GM18861 (cell line): Measurements from ENCODE around the gene RNF19B.

Experiments
- ATAC-seq: cut with Tn5 transposase; IDR thresholded peaks from one replicate; pipeline ENCODE4 v1.9.1; 2021; ENCODE audit not compliant: unreplicated experiment

The RNF19B gene

DNA sequence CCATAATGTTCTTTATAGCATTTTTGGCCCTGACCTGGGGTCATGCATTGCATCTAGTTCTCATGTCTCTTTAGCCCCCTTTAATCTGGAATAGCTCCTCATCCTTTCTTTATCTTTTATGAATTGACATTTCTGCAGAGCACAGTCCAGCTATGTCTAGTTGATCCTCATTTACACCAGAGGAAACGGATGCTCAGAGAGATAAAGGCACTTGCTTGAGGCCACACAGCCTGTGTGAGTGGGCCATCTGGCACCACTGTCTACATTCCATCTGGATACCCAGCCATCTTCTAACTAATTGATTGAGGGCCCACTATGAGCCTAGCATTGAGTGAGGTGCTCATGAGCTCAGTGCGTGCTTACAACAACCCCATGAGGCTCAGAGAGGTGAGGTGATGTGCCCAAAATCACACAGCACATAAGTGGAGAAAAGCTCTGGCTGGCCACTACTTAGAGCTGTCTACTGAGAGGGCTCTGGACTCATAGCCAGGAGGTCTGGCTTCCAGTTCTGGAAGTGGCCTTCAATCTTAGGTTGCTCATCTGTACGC is 74.8 kb downstream of the RNF19B start:
- ATAC-seq, result no peak

DNA sequence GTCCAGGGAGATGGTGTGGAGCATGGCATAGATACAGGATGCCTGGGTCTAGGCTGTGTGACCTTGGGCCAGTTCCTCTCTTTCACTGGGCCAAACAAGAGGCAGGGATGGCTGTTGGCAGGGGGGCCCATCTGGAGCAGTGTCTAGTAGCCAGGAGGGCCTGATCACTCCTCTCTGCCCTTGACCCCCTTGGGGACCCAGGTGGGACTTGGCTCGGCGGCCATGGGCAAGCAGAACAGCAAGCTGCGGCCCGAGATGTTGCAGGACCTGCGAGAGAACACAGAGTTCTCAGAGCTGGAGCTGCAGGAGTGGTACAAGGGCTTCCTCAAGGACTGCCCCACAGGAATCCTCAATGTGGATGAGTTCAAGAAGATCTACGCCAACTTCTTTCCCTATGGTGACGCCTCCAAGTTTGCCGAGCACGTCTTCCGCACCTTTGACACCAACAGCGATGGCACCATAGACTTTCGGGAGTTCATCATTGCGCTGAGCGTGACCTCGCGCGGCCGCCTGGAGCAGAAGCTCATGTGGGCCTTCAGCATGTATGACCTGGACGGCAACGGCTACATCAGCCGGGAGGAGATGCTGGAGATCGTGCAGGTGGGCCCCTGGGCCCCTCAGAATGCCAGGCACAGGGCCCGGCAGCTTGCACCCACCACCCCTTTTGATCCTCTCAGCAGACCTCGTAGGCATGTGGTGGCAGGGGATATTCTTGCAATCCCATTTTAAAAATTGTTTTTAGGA is 75.8 kb downstream of the RNF19B start:
- ATAC-seq, result no peak

- ATAC-seq, result no peak
These were observed 76.5 kb downstream of the RNF19B start for GRCh38 chr1:32888134-32888533.

DNA sequence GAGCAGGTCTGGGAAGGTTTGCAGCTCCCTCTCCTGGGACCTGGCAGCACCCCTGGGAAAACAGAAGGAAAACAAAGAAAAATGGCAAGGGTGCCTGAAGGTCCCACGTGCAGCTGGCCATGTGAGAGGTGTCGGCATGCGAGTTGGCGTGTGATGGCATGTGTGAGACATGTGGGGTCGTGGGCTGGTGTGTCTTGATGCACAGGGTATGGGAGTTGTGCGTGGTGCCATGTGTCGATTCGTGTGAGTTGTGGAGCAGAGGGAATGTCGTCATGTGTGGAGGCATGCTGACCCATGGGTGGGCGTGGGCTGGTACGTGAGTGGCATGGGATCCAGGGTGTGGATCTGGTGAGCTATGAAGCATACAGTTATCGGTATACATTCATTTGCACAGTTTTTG is 77.0 kb downstream of the RNF19B start:
- ATAC-seq, result no peak

- no peak for ATAC-seq
These were observed 77.7 kb downstream of the RNF19B start for GRCh38 chr1:32886828-32887414.
